ENCODE data around the gene MOXD1. TPM values are rescaled to one million over a fixed set of nuclear protein-coding genes. Genes with fewer than 3 reads are reported as not detected.

Gene MOXD1
- total RNA-seq, 1 donor = 19.5 TPM

- H2AFZ ChIP-seq (ENCODE audit: low read length) = no peak overlapping the region
- DNase-seq (ENCODE audit: insufficient read length, low spot score, missing footprints) = no peak
- no peak overlapping the region for H3K27ac ChIP-seq (ENCODE audit: low read depth, low read length)
- H3K4me2 ChIP-seq (ENCODE audit: insufficient read depth, low read length) = no peak overlapping the region
- H4K20me1 ChIP-seq (ENCODE audit: insufficient read depth, low read length) = no peaks in the 10 kb centered on the region
- no peaks in the 10 kb centered on the region for H3K36me3 ChIP-seq (ENCODE audit: insufficient read depth, low read length)
- H3K79me2 ChIP-seq (ENCODE audit: insufficient read depth, low read length) = no peaks in the 10 kb centered on the region
- no peaks in the 10 kb centered on the region for H3K4me1 ChIP-seq (ENCODE audit: insufficient read depth, low read length)
- TF ChIP-seq CTCF (IDR thresholded peaks at IDR 0.05; ENCODE audit: extremely low read depth, low read depth, low read length) = no peak
- H3K9me3 ChIP-seq (ENCODE audit: low read depth, low read length) = no peaks in the 10 kb centered on the region
- H3K4me3 ChIP-seq (ENCODE audit: insufficient read depth, low read length) = no peak overlapping the region
- no peaks in the 10 kb centered on the region for H3K27me3 ChIP-seq (ENCODE audit: insufficient read depth, low read length)
Measured at GRCh38 chr6:132285004-132285780, 116.1 kb downstream of the MOXD1 start.

GRCh38 chr6:132282696-132283095, 118.6 kb downstream of the MOXD1 start:
- Histone ChIP-seq H3K36me3 (ENCODE audit: insufficient read depth, low read length) (no peaks in the 10 kb centered on the region), H3K27ac (ENCODE audit: low read depth, low read length) (no peak overlapping the region), H4K20me1 (ENCODE audit: insufficient read depth, low read length) (no peaks in the 10 kb centered on the region), H2AFZ (ENCODE audit: low read length) (no peak overlapping the region), H3K4me1 (ENCODE audit: insufficient read depth, low read length) (no peaks in the 10 kb centered on the region), H3K4me3 (ENCODE audit: insufficient read depth, low read length) (no peak overlapping the region), H3K27me3 (ENCODE audit: insufficient read depth, low read length) (no peaks in the 10 kb centered on the region), H3K9me3 (ENCODE audit: low read depth, low read length) (no peaks in the 10 kb centered on the region), H3K79me2 (ENCODE audit: insufficient read depth, low read length) (no peaks in the 10 kb centered on the region), H3K4me2 (ENCODE audit: insufficient read depth, low read length) (no peak overlapping the region)
- no peak for TF ChIP-seq CTCF (IDR thresholded peaks at IDR 0.05; ENCODE audit: extremely low read depth, low read depth, low read length)
- DNase-seq (ENCODE audit: insufficient read length, low spot score, missing footprints) = no peak

GRCh38 chr6:132280436-132280835, 120.8 kb downstream of the MOXD1 start:
- Histone ChIP-seq H3K27ac (ENCODE audit: low read depth, low read length) (no peak overlapping the region), H3K4me1 (ENCODE audit: insufficient read depth, low read length) (no peaks in the 10 kb centered on the region), H2AFZ (ENCODE audit: low read length) (no peak overlapping the region), H3K9me3 (ENCODE audit: low read depth, low read length) (no peaks in the 10 kb centered on the region), H3K36me3 (ENCODE audit: insufficient read depth, low read length) (no peaks in the 10 kb centered on the region), H4K20me1 (ENCODE audit: insufficient read depth, low read length) (no peaks in the 10 kb centered on the region), H3K79me2 (ENCODE audit: insufficient read depth, low read length) (no peaks in the 10 kb centered on the region), H3K4me3 (ENCODE audit: insufficient read depth, low read length) (no peak overlapping the region), H3K4me2 (ENCODE audit: insufficient read depth, low read length) (no peak overlapping the region), H3K27me3 (ENCODE audit: insufficient read depth, low read length) (no peaks in the 10 kb centered on the region)
- DNase-seq (ENCODE audit: insufficient read length, low spot score, missing footprints) = no peak
- TF ChIP-seq CTCF (IDR thresholded peaks at IDR 0.05; ENCODE audit: extremely low read depth, low read depth, low read length) = no peak

GRCh38 chr6:132279592-132280139, 121.6 kb downstream of the MOXD1 start:
- Histone ChIP-seq H3K4me3 (ENCODE audit: insufficient read depth, low read length) (peak overlapping the region; percentile 69), H3K9me3 (ENCODE audit: low read depth, low read length) (no peaks in the 10 kb centered on the region), H3K4me1 (ENCODE audit: insufficient read depth, low read length) (no peaks in the 10 kb centered on the region), H3K27ac (ENCODE audit: low read depth, low read length) (no peak overlapping the region), H4K20me1 (ENCODE audit: insufficient read depth, low read length) (no peaks in the 10 kb centered on the region), H2AFZ (ENCODE audit: low read length) (peak overlapping the region; percentile 87), H3K4me2 (ENCODE audit: insufficient read depth, low read length) (peak overlapping the region; percentile 88), H3K79me2 (ENCODE audit: insufficient read depth, low read length) (no peaks in the 10 kb centered on the region), H3K36me3 (ENCODE audit: insufficient read depth, low read length) (no peaks in the 10 kb centered on the region), H3K27me3 (ENCODE audit: insufficient read depth, low read length) (no peaks in the 10 kb centered on the region)
- DNase-seq (ENCODE audit: insufficient read length, low spot score, missing footprints) = peak; percentile 77
- peak; percentile 94 for TF ChIP-seq CTCF (IDR thresholded peaks at IDR 0.05; ENCODE audit: extremely low read depth, low read depth, low read length)

Data from osteoblast (primary cell).